ENCODE results near the gene PHACTR1.

The PHACTR1 gene

GRCh38 chr6:13263669-13264068 is 547.1 kb downstream of the PHACTR1 start:
- Histone ChIP-seq H3K27me3 (ENCODE audit: control insufficient read depth in 5 of 5, insufficient read depth in 4 of 5, low read length in 5 of 5) (no peaks in the 10 kb centered on the region), H3K9ac (ENCODE audit: low read length in 5 of 5) (no peak overlapping the region), H3K9me3 (ENCODE audit: control insufficient read depth in 5 of 5, low read length in 5 of 5) (no peaks in the 10 kb centered on the region), H3K36me3 (ENCODE audit: control insufficient read depth in 5 of 5, insufficient read depth in 5 of 5, low read length in 5 of 5) (peaks cover 0 to 7% (median 0%) of the 10 kb centered on the region in 5 donors), H3K4me1 (ENCODE audit: control insufficient read depth in 5 of 5, insufficient read depth in 5 of 5, low read length in 5 of 5) (peaks cover 0 to 18% (median 0%) of the 10 kb centered on the region in 5 donors), H3K27ac (ENCODE audit: low read depth, low read length) (no peak overlapping the region), H3K4me3 (ENCODE audit: low read depth in 1 of 5, low read length in 5 of 5) (no peak overlapping the region)

GRCh38 chr6:13267142-13267651 is 550.6 kb downstream of the PHACTR1 start:
- H3K4me3 ChIP-seq (ENCODE audit: low read depth in 1 of 5, low read length in 5 of 5), result no peak overlapping the region
- H3K9ac ChIP-seq (ENCODE audit: low read length in 5 of 5), result no peak overlapping the region
- no peak overlapping the region for H3K27ac ChIP-seq (ENCODE audit: low read depth, low read length)
- H3K36me3 ChIP-seq (ENCODE audit: control insufficient read depth in 5 of 5, insufficient read depth in 5 of 5, low read length in 5 of 5), result peaks cover 0 to 7% (median 0%) of the 10 kb centered on the region in 5 donors
- H3K27me3 ChIP-seq (ENCODE audit: control insufficient read depth in 5 of 5, insufficient read depth in 4 of 5, low read length in 5 of 5), result no peaks in the 10 kb centered on the region
- peaks cover 0 to 2% (median 0%) of the 10 kb centered on the region in 5 donors for H3K4me1 ChIP-seq (ENCODE audit: control insufficient read depth in 5 of 5, insufficient read depth in 5 of 5, low read length in 5 of 5)
- no peaks in the 10 kb centered on the region for H3K9me3 ChIP-seq (ENCODE audit: control insufficient read depth in 5 of 5, low read length in 5 of 5)

- no peak overlapping the region for H3K27ac ChIP-seq (ENCODE audit: low read depth, low read length)
- H3K27me3 ChIP-seq (ENCODE audit: control insufficient read depth in 5 of 5, insufficient read depth in 4 of 5, low read length in 5 of 5), result no peaks in the 10 kb centered on the region
- peaks cover 0 to 7% (median 0%) of the 10 kb centered on the region in 5 donors for H3K36me3 ChIP-seq (ENCODE audit: control insufficient read depth in 5 of 5, insufficient read depth in 5 of 5, low read length in 5 of 5)
- H3K9me3 ChIP-seq (ENCODE audit: control insufficient read depth in 5 of 5, low read length in 5 of 5), result no peaks in the 10 kb centered on the region
- H3K4me3 ChIP-seq (ENCODE audit: low read depth in 1 of 5, low read length in 5 of 5), result no peak overlapping the region
- no peak overlapping the region for H3K9ac ChIP-seq (ENCODE audit: low read length in 5 of 5)
- H3K4me1 ChIP-seq (ENCODE audit: control insufficient read depth in 5 of 5, insufficient read depth in 5 of 5, low read length in 5 of 5), result no peaks in the 10 kb centered on the region
Measured at GRCh38 chr6:13268913-13269518, 552.4 kb downstream of the PHACTR1 start.

GRCh38 chr6:13272131-13273046 is 555.8 kb downstream of the PHACTR1 start:
- peak overlapping the region in 4 of 5 donors; percentile 27 to 62 (median 33) for H3K4me3 ChIP-seq (ENCODE audit: low read depth in 1 of 5, low read length in 5 of 5)
- no peaks in the 10 kb centered on the region for H3K9me3 ChIP-seq (ENCODE audit: control insufficient read depth in 5 of 5, low read length in 5 of 5)
- H3K36me3 ChIP-seq (ENCODE audit: control insufficient read depth in 5 of 5, insufficient read depth in 5 of 5, low read length in 5 of 5), result peaks cover 0 to 2% (median 0%) of the 10 kb centered on the region in 5 donors
- no peaks in the 10 kb centered on the region for H3K4me1 ChIP-seq (ENCODE audit: control insufficient read depth in 5 of 5, insufficient read depth in 5 of 5, low read length in 5 of 5)
- H3K27me3 ChIP-seq (ENCODE audit: control insufficient read depth in 5 of 5, insufficient read depth in 4 of 5, low read length in 5 of 5), result no peaks in the 10 kb centered on the region
- no peak overlapping the region for H3K27ac ChIP-seq (ENCODE audit: low read depth, low read length)
- H3K9ac ChIP-seq (ENCODE audit: low read length in 5 of 5), result peak overlapping the region in 1 of 5 donors; percentile 55

GRCh38 chr6:13273202-13273930 is 556.8 kb downstream of the PHACTR1 start:
- H3K4me3 ChIP-seq (ENCODE audit: low read depth in 1 of 5, low read length in 5 of 5), result peak overlapping the region in 4 of 5 donors; percentile 27 to 62 (median 33)
- no peak overlapping the region for H3K27ac ChIP-seq (ENCODE audit: low read depth, low read length)
- H3K9ac ChIP-seq (ENCODE audit: low read length in 5 of 5), result peak overlapping the region in 1 of 5 donors; percentile 55
- no peaks in the 10 kb centered on the region for H3K27me3 ChIP-seq (ENCODE audit: control insufficient read depth in 5 of 5, insufficient read depth in 4 of 5, low read length in 5 of 5)
- no peaks in the 10 kb centered on the region for H3K9me3 ChIP-seq (ENCODE audit: control insufficient read depth in 5 of 5, low read length in 5 of 5)
- peaks cover 0 to 12% (median 0%) of the 10 kb centered on the region in 5 donors for H3K36me3 ChIP-seq (ENCODE audit: control insufficient read depth in 5 of 5, insufficient read depth in 5 of 5, low read length in 5 of 5)
- no peaks in the 10 kb centered on the region for H3K4me1 ChIP-seq (ENCODE audit: control insufficient read depth in 5 of 5, insufficient read depth in 5 of 5, low read length in 5 of 5)

- Histone ChIP-seq H3K27ac (ENCODE audit: low read depth, low read length) (no peak overlapping the region), H3K9me3 (ENCODE audit: control insufficient read depth in 5 of 5, low read length in 5 of 5) (no peaks in the 10 kb centered on the region)
Measured at GRCh38 chr6:13273931-13274706, 557.6 kb downstream of the PHACTR1 start.

GRCh38 chr6:13274707-13275434 is 558.3 kb downstream of the PHACTR1 start:
- Histone ChIP-seq H3K9me3 (ENCODE audit: control insufficient read depth in 5 of 5, low read length in 5 of 5) (no peaks in the 10 kb centered on the region), H3K27ac (ENCODE audit: low read depth, low read length) (no peak overlapping the region), H3K4me3 (ENCODE audit: low read depth in 1 of 5, low read length in 5 of 5) (peak overlapping the region in 2 of 5 donors; percentile 11 to 52), H3K36me3 (ENCODE audit: control insufficient read depth in 5 of 5, insufficient read depth in 5 of 5, low read length in 5 of 5) (peaks cover 0 to 19% (median 0%) of the 10 kb centered on the region in 5 donors), H3K4me1 (ENCODE audit: control insufficient read depth in 5 of 5, insufficient read depth in 5 of 5, low read length in 5 of 5) (no peaks in the 10 kb centered on the region), H3K27me3 (ENCODE audit: control insufficient read depth in 5 of 5, insufficient read depth in 4 of 5, low read length in 5 of 5) (no peaks in the 10 kb centered on the region), H3K9ac (ENCODE audit: low read length in 5 of 5) (peak overlapping the region in 2 of 5 donors; percentile 17 to 41)

More at GRCh38 chr6:13273931-13274706, 557.6 kb downstream of the PHACTR1 start:
- Histone ChIP-seq H3K4me3 (ENCODE audit: low read depth in 1 of 5, low read length in 5 of 5) (peak overlapping the region in 3 of 5 donors; percentile 11 to 52 (median 29)), H3K27me3 (ENCODE audit: control insufficient read depth in 5 of 5, insufficient read depth in 4 of 5, low read length in 5 of 5) (no peaks in the 10 kb centered on the region), H3K36me3 (ENCODE audit: control insufficient read depth in 5 of 5, insufficient read depth in 5 of 5, low read length in 5 of 5) (peaks cover 0 to 16% (median 0%) of the 10 kb centered on the region in 5 donors), H3K4me1 (ENCODE audit: control insufficient read depth in 5 of 5, insufficient read depth in 5 of 5, low read length in 5 of 5) (no peaks in the 10 kb centered on the region), H3K9ac (ENCODE audit: low read length in 5 of 5) (peak overlapping the region in 2 of 5 donors; percentile 17 to 41)

- H3K4me3 ChIP-seq (ENCODE audit: low read depth in 1 of 5, low read length in 5 of 5), result no peak overlapping the region
- H3K27me3 ChIP-seq (ENCODE audit: control insufficient read depth in 5 of 5, insufficient read depth in 4 of 5, low read length in 5 of 5), result no peaks in the 10 kb centered on the region
- no peak overlapping the region for H3K9ac ChIP-seq (ENCODE audit: low read length in 5 of 5)
- no peaks in the 10 kb centered on the region for H3K9me3 ChIP-seq (ENCODE audit: control insufficient read depth in 5 of 5, low read length in 5 of 5)
- H3K27ac ChIP-seq (ENCODE audit: low read depth, low read length), result no peak overlapping the region
- H3K36me3 ChIP-seq (ENCODE audit: control insufficient read depth in 5 of 5, insufficient read depth in 5 of 5, low read length in 5 of 5), result peaks cover 0 to 24% (median 0%) of the 10 kb centered on the region in 5 donors
- no peaks in the 10 kb centered on the region for H3K4me1 ChIP-seq (ENCODE audit: control insufficient read depth in 5 of 5, insufficient read depth in 5 of 5, low read length in 5 of 5)
Measured at GRCh38 chr6:13275435-13275989, 558.9 kb downstream of the PHACTR1 start.
